Measurements from ENCODE around the gene MAT1A.

The MAT1A gene

GRCh38 chr10:80296942-80297341, 7.5 kb upstream of the MAT1A start:
- POLR2A ChIA-PET: no interaction called here

GRCh38 chr10:80292607-80293239, 3.3 kb upstream of the MAT1A start:
- H3K36me3 ChIP-seq (ENCODE audit: control insufficient read depth in 2 of 2, insufficient read depth in 1 of 2, low read length in 2 of 2): no peaks in the 10 kb centered on the region
- H3K4me1 ChIP-seq (ENCODE audit: control insufficient read depth, insufficient read depth, low read length): no peaks in the 10 kb centered on the region
- TF ChIP-seq ZNF629 (tag by site-specific recombination; IDR thresholded peaks at IDR 0.05): no peak
- TF ChIP-seq SETDB1 (IDR thresholded peaks at IDR 0.05; ENCODE audit: insufficient read length, low read length): no peak
- no peak overlapping the region for H3K27ac ChIP-seq (ENCODE audit: extremely low read depth, low read depth, low read length)
- ChIA-PET CTCF (no interaction called here), POLR2A (no interaction called here)
- H3K4me3 ChIP-seq (ENCODE audit: low read depth, low read length): no peak overlapping the region
- H3K9me3 ChIP-seq (ENCODE audit: control insufficient read depth, insufficient read depth, low read depth, low read length): no peaks in the 10 kb centered on the region

More at GRCh38 chr10:80296942-80297341, 7.5 kb upstream of the MAT1A start:
- TF ChIP-seq, protein P1, sequence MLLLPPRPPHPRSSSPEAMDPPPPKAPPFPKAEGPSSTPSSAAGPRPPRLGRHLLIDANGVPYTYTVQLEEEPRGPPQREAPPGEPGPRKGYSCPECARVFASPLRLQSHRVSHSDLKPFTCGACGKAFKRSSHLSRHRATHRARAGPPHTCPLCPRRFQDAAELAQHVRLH (tag by site-specific recombination; IDR thresholded peaks at IDR 0.05): no peak
- TF ChIP-seq ZNF558 (tag by site-specific recombination; IDR thresholded peaks at IDR 0.05): peak; percentile 96
- no peak overlapping the region for H3K4me3 ChIP-seq (ENCODE audit: low read depth, low read length)
- H3K27ac ChIP-seq (ENCODE audit: extremely low read depth, low read depth, low read length): no peak overlapping the region
- no peaks in the 10 kb centered on the region for H3K4me1 ChIP-seq (ENCODE audit: control insufficient read depth, insufficient read depth, low read length)
- H3K36me3 ChIP-seq (ENCODE audit: control insufficient read depth in 2 of 2, insufficient read depth in 1 of 2, low read length in 2 of 2): no peaks in the 10 kb centered on the region
- CTCF ChIA-PET: interaction anchor here (0.6 kb wide), 1 partner anchor 296 kb away, joined by 3 read pairs; no protein-coding TSS in a partner anchor
- no peaks in the 10 kb centered on the region for H3K9me3 ChIP-seq (ENCODE audit: control insufficient read depth, insufficient read depth, low read depth, low read length)

GRCh38 chr10:80290474-80291220, 1.2 kb upstream of the MAT1A start:
- ChIA-PET POLR2A (no interaction called here), CTCF (interaction anchor here (1.1 kb wide), 1 partner anchor 30 kb away, joined by 3 read pairs; no protein-coding TSS in a partner anchor)
- H3K36me3 ChIP-seq (ENCODE audit: control insufficient read depth in 2 of 2, insufficient read depth in 1 of 2, low read length in 2 of 2): no peaks in the 10 kb centered on the region
- H3K9me3 ChIP-seq (ENCODE audit: control insufficient read depth, insufficient read depth, low read depth, low read length): no peaks in the 10 kb centered on the region
- TF ChIP-seq ZSCAN4 (tag by site-specific recombination; IDR thresholded peaks at IDR 0.05) (no peak), KLF9 (tag by site-specific recombination; IDR thresholded peaks at IDR 0.05; ENCODE audit: low read depth) (no peak), TRIM28 (IDR thresholded peaks at IDR 0.05; ENCODE audit: borderline replicate concordance, low read length) (no peak), ZNF843 (tag by site-specific recombination; IDR thresholded peaks at IDR 0.05) (no peak), ZXDB (tag by site-specific recombination; IDR thresholded peaks at IDR 0.05) (no peak), EGR2 (tag by site-specific recombination; IDR thresholded peaks at IDR 0.05; ENCODE audit: low read depth) (no peak), KLF17 (tag by site-specific recombination; IDR thresholded peaks at IDR 0.05) (no peak)
- TF ChIP-seq, protein P2, sequence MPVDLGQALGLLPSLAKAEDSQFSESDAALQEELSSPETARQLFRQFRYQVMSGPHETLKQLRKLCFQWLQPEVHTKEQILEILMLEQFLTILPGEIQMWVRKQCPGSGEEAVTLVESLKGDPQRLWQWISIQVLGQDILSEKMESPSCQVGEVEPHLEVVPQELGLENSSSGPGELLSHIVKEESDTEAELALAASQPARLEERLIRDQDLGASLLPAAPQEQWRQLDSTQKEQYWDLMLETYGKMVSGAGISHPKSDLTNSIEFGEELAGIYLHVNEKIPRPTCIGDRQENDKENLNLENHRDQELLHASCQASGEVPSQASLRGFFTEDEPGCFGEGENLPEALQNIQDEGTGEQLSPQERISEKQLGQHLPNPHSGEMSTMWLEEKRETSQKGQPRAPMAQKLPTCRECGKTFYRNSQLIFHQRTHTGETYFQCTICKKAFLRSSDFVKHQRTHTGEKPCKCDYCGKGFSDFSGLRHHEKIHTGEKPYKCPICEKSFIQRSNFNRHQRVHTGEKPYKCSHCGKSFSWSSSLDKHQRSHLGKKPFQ (tag by site-specific recombination; IDR thresholded peaks at IDR 0.05): 0 out of 2 replicates have a peak, but pooled peaks have one; percentile 33
- TF ChIP-seq, protein P3, sequence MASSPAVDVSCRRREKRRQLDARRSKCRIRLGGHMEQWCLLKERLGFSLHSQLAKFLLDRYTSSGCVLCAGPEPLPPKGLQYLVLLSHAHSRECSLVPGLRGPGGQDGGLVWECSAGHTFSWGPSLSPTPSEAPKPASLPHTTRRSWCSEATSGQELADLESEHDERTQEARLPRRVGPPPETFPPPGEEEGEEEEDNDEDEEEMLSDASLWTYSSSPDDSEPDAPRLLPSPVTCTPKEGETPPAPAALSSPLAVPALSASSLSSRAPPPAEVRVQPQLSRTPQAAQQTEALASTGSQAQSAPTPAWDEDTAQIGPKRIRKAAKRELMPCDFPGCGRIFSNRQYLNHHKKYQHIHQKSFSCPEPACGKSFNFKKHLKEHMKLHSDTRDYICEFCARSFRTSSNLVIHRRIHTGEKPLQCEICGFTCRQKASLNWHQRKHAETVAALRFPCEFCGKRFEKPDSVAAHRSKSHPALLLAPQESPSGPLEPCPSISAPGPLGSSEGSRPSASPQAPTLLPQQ (tag by site-specific recombination; IDR thresholded peaks at IDR 0.05): no peak
- no peak overlapping the region for H3K27ac ChIP-seq (ENCODE audit: extremely low read depth, low read depth, low read length)
- no peak overlapping the region for H3K4me3 ChIP-seq (ENCODE audit: low read depth, low read length)
- no peaks in the 10 kb centered on the region for H3K4me1 ChIP-seq (ENCODE audit: control insufficient read depth, insufficient read depth, low read length)

Data from HEK293 (cell line).